GM18511 (cell line): ENCODE results near the gene COBL.
"Not testable (repeated sequence)": the region's sequence is repeated elsewhere in the genome, so short reads cannot be mapped to it uniquely, and the experiment has no call there.

Experiments
- ATAC-seq: cut with Tn5 transposase; IDR thresholded peaks from one replicate; pipeline ENCODE4 v1.9.1; 2021; ENCODE audit warnings: mild to moderate bottlenecking, moderate library complexity; ENCODE audit not compliant: unreplicated experiment

The COBL gene

DNA sequence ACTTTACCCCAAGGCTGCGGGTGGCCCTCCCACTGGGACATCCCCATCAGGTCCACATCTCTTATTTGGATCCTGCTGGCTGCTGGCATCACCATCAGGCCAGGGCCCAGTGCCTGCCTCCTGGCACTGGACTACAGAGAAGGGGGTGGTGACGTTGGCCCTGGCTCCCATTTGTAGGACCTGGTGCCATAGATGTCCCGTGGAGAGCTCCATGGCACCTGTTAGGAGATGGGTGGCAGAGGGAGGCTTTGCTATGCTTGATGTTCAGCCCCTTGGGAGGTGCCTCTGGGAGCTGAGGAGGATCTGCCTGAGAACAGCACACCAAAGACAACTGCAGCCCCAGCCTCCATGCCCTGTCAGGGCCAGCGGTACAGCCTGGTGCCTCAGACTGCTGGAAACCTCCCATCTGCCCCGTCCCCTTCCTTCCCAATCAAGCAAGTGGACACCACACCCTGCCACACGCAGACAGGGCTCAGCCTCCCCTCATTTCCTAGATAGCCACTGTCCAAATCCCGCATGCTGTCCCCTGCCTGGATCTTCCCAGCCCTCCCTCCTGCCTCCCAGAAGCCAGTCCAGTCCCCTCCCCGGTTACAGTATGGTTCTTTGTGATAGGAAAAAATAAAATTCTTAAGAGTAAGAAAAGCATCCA is 303.9 kb downstream of the COBL start:
- ATAC-seq = no peak

DNA sequence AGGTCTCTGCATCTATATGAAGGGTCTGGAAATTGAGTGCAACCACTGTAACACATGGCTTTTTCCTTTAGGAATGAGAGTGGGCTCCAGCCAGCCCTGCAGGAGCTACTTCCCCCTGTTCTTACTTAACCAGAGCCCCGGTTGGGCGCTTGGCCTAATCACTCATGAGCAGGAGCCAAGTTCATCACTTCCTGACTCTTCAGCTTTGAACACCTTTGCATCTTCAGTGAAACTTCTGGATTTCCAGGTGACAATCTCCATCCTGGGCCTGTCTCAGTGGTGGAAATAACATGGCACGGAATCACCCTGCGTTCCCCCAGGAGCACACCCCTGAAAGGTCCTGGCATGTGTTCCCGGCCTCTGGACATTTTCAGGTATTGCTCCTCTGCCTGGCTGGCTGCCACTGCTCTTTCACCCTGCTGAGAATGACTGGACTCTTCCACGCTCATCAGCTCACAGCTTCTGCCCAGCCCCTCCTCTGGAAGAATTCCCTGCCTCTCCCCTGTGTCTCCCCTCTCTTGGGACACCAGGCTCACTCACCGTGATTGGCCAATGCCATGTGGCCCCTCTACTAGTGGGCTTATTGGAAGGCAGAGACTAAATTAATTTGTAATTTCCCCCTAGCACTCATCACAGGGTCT is 304.8 kb downstream of the COBL start:
- ATAC-seq = no peak

DNA sequence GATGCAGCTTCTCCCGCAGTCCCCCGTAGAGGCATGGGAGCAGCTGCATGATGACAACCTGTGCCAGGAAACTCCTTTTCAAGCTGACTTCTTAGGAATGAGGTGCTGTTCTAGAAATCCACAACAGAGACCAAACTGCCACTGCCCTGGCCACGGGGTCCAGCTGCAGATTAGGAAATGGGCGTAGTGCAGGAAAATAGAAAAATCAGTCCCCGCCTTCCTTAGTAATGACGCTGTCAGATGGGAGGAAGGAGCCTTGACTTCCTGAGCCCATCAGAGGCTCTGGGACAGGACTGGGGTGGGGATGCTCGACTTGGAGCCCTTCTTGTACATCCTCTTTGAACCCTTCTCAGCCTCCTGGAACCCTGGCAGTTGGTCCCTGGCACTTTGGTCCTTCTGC is 306.1 kb downstream of the COBL start:
- ATAC-seq = no peak

DNA sequence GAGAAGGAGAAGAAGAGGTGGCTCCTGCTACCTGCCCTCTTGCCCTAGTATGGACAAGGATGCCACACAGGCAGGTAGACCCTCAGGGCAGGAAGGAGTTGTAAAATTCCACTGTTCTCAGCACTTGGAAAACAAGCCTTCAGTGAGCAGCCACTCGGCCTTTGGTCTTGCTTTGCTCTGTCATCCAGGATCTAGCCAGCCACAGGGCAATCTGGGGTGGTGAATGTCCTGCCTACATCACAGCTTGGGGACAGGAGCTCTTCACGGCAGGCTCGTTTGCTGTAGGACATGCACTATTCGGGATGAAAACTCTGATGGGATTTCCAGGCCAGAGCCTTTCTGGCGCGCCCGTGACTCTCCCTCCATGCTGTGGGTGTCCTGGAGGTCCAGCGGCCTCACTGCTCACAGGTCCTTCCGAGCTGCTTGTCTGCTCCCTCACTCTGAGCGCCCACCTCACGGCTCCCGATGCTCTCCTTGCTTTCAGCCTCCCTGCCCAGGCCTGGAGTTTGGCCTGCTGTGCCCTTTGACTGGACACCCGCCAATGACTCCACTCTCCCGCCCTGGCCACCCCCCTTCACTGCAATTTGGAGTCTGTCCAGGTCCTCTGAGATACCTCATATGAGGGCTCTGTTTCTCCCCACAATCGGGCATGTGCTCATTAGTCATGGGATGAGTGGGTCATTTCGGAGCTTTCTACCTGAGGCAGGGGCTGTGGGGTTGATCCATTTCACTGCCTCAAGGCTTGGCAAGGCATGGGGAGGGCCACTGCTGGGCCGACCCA is 306.7 kb downstream of the COBL start:
- no peak for ATAC-seq

- ATAC-seq = no peak
Observed at GRCh38 chr7:51007551-51008505, 308.8 kb downstream of the COBL start.

GRCh38 chr7:51006483-51007235 is 309.9 kb downstream of the COBL start:
- ATAC-seq = no peak

DNA sequence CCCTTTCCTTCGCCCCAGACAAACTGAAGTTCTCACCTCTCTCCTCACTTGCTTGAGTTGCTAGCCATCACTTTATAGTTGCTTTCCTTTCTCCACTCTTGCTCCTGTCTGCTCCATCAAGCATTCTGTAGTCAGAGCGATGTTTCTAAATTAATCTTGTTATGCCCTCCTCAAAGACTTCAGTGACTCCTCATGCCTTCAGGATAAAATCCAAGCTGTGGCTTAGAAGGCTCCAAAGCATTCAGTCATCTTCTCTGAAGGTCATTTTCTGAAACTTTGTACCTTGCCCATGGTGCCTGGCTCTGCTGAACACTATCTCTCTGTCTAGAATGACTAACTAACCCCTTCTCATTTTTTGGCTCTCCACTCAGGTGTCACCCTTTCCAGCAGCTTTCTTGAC is 311.5 kb downstream of the COBL start:
- no peak for ATAC-seq

- ATAC-seq = no peak
Observed at GRCh38 chr7:51000956-51001355, 315.7 kb downstream of the COBL start.

DNA sequence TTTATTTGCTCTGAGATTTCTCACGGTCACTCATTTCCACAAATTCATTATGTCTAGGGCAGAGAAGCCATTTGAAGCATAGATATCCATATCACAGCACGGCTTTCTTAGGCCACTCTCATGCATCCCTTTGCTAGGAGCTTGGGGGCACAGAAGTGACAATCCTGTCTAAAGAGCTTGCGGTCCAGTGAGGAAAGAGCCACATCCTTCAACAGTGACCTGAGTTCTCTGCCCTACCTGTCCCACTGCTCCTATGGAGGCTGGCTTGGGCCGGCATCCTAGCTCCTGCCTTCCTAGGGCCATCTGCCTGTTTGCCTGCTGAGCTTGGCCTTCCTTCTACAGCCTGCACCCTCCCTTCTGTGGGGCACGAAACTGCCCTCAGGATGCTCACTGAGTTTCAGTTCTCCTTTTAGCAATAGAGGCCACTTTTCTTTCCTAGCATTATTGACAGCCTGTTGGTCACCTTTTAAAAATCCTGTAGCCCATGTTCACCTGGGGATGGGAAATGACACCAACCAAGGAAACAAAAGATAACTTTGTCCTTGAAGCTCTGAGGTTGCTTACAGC is 321.8 kb downstream of the COBL start:
- no peak for ATAC-seq

DNA sequence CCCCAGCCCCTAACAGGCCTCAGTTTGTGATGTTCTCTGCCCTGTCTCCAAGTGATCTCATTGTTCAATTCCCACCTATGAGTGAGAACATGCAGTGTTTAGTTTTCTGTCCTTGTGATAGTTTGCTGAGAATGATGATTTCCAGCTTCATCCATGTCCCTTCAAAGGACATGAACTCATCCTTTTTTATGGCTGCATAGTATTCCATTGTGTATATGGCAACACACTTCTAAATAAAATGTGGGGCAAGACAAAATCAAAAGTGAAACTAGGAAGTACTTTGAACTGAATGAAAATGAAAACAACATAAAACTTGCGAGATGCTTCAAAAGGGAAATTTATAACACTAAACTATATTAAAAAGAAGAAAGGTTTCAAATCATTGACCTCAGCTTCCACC is 326.4 kb downstream of the COBL start:
- not testable (repeated sequence) for ATAC-seq

- no peak for ATAC-seq
Observed at GRCh38 chr7:50988988-50989387, 327.6 kb downstream of the COBL start.

- ATAC-seq = no peak
Observed at GRCh38 chr7:50988465-50988864, 328.1 kb downstream of the COBL start.

DNA sequence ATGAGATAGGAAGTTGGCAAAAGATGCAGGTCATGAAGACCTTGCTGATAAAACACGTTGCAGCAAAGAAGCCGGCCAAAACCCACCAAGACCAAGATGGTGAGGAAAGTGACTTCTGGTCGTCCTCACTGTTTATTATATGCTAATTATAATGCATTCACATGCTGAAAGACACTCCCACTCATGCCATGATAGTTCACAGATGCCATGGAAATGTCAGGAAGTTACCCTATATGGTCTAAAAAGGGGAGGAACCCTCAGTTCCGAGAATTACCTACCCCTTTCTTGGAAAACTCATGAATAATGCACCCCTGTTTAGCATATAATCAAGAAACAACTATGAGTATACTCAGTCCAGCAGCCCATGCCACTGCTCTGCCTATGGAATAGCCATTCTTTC is 331.5 kb downstream of the COBL start:
- no peak for ATAC-seq

GRCh38 chr7:50983850-50984249 is 332.8 kb downstream of the COBL start:
- ATAC-seq = no peak

GRCh38 chr7:50982626-50983025 is 334.0 kb downstream of the COBL start:
- no peak for ATAC-seq

- ATAC-seq = no peak
Observed at GRCh38 chr7:50981743-50982142, 334.9 kb downstream of the COBL start.

GRCh38 chr7:50980411-50980810 is 336.2 kb downstream of the COBL start:
- ATAC-seq = no peak

DNA sequence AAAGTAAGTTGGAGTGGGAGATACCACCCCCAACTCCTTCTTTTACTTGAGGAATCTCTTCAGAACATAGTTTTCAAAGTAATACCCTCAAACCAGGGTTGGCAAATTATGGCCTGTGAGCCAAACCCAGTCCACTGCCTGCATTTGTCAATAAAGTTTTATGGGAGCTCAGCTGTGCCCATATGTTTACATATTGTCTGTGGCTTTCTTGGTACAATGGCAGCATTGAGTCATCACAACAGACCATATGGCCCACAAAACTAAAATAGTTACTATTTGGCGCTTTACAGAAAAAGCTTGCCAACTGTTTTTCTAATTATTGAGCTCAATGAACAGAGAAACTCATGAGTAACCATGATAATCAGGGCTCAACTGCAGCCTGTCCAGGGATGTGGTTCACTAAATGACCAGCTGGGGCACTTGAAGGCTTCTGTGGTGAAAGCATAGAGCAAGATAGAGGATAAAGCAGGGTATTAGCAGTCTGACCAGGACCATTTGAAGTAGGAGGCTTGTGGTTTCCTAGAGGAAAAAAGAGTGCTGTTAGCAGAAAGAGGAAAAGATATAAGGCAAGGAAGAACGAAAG is 337.9 kb downstream of the COBL start:
- ATAC-seq = no peak

- ATAC-seq = no peak
Observed at GRCh38 chr7:50977421-50977820, 339.2 kb downstream of the COBL start.

DNA sequence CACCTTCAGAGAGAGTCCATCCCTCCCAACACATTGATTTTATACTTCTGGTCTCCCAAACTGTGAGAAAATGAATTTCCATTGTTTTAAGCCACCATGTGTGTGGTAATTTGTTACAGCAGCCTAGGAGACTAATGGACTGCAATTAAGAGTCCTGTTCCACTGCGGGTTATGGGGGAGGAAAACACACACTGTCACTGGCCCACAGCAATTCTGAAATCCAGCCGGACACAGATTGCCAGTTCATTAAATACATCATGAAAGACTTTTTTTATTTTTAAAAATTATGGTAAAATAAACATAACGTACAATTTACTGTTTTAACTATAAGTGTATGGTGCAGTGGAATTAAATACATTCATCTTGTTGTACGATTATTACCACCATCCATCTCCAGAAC is 340.5 kb downstream of the COBL start:
- ATAC-seq = no peak
